GM12872 (cell line): ENCODE measurements around the gene GTSF1L.

Experiments
- CTCF ChIP-seq: IDR thresholded peaks from 3 replicates; pipeline ENCODE4 v1.5.1; 2011; ENCODE audit warnings: low read depth, mild to moderate bottlenecking, low read length, moderate library complexity; ENCODE audit not compliant: insufficient read depth

The GTSF1L gene

DNA sequence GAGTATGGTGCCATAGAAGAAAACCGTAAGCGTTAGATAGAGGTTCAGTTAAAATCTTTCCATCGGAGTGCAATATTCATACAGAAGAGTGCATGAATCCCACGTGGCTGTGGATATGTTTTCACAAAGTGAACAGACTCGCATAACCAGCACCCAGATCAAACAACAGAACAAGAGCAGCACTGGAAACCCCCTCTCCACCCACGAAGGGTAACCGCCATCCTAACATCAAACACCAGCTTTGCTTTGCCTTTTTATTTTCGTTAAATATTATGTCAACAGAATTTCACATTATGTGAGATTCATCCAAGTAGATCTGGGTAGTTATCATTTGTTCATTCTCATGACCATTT lies 4.7 kb downstream of the GTSF1L start:
- no peak for TF ChIP-seq CTCF

GRCh38 chr20:43721429-43722152 lies 5.2 kb downstream of the GTSF1L start:
- TF ChIP-seq CTCF: no peak

GRCh38 chr20:43721097-43721428 lies 5.7 kb downstream of the GTSF1L start:
- TF ChIP-seq CTCF: no peak

DNA sequence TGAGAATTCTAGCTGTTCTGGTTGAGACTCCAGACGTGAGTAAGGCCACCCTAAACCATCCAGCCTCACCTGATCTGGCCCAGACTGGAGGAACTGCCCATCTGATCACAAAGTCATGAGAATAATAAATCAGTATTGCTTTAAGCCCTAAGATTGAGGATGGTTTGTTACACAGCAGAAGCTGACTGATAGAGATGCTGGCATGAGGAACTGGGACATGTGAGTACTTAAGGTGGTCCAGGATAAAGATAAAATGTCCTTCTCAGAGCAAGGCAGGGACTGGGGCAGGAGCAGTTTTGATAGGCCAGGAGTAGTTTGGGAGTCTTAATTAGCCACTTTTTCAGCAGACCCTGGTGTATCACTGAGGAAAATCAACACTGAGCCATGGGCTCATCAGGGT lies 6.8 kb downstream of the GTSF1L start:
- TF ChIP-seq CTCF: no peak

DNA sequence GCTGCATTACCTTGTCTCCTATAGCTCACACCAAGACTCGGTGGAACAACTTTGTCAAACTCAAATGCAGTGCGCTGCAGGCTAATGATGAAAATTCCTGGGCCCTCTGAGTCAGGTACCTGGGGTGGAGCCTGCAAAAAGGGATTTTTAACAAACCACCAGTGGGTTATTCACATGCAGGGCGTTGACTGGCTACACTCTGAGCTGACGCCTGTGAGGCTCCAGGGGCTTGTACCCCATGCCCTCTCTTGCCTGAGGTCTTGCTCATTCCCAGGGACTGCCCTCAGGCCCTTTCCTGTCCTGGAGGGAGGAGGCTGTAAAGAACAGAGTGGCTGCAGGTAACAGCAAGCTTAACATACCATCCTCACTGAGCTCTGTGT lies 9.2 kb downstream of the GTSF1L start:
- no peak for TF ChIP-seq CTCF

- TF ChIP-seq CTCF: no peak
Measured at GRCh38 chr20:43716757-43717615, 9.8 kb downstream of the GTSF1L start.

GRCh38 chr20:43716123-43716522 lies 10.7 kb downstream of the GTSF1L start:
- TF ChIP-seq CTCF: no peak
